GM23338 (cell line): ENCODE data around the gene FAM204A.

Experiments used
- CTCF ChIP-seq, 2 experiments: fragments of 200-600 bp in 1 of 2; sonication (generic) in 1 of 2; conservative IDR thresholded peaks; 2 replicates each; pipeline versions ENCODE4 v1.5.1 to v1.6.1; 2016 to 2017; ENCODE audit warnings: antibody characterized with exemption in 2 of 2, low read depth in 2 of 2, mild to moderate bottlenecking in 2 of 2, moderate library complexity in 1 of 2
- ETS1 ChIP-seq: IDR thresholded peaks from 2 replicates; pipeline ENCODE4 v1.6.1; 2016; ENCODE audit warnings: antibody characterized with exemption
- EZH2 ChIP-seq: fragments of 200-600 bp; sonication (generic); IDR thresholded peaks from one replicate; pipeline ENCODE4 v1.8.0; 2017; ENCODE audit warnings: antibody characterized with exemption, mild to moderate bottlenecking, low read depth; ENCODE audit not compliant: unreplicated experiment
- EZH2phosphoT487 ChIP-seq: fragments of 200-600 bp; sonication (generic); IDR thresholded peaks from one replicate; pipeline ENCODE4 v1.8.1; 2018; ENCODE audit warnings: antibody characterized with exemption; ENCODE audit not compliant: unreplicated experiment
- JUNB ChIP-seq: IDR thresholded peaks from one replicate; pipeline ENCODE4 v1.6.1; 2016; ENCODE audit warnings: antibody characterized with exemption; ENCODE audit not compliant: unreplicated experiment
- NANOG ChIP-seq: IDR thresholded peaks from 2 replicates; pipeline ENCODE4 v1.6.1; 2016; ENCODE audit warnings: antibody characterized with exemption, borderline replicate concordance
- POLR2AphosphoS5 ChIP-seq: IDR thresholded peaks from 2 replicates; pipeline ENCODE4 v1.6.1; 2016; ENCODE audit warnings: antibody characterized with exemption, low read depth
- STAT1 ChIP-seq: IDR thresholded peaks from one replicate; pipeline ENCODE4 v1.6.1; 2016; ENCODE audit warnings: antibody characterized with exemption; ENCODE audit not compliant: unreplicated experiment
- ZNF114 ChIP-seq: fragments of 250-450 bp; sonication (Bioruptor Pico); IDR thresholded peaks from 2 replicates; pipeline ENCODE4 v1.5.0; 2020; ENCODE audit warnings: mild to moderate bottlenecking, moderate library complexity

- no peak; a peak in 1 of 4 replicates for TF ChIP-seq CTCF (conservative IDR thresholded peaks at IDR 0.05; ENCODE audit: low read depth in 2 of 2)
- no peak for TF ChIP-seq EZH2
- no peak for TF ChIP-seq JUNB
- TF ChIP-seq ZNF114: no peak
- TF ChIP-seq ETS1: peak; percentile 72
- TF ChIP-seq NANOG: no peak
- peak; percentile 75 for TF ChIP-seq POLR2AphosphoS5
- no peak for TF ChIP-seq EZH2phosphoT487
- TF ChIP-seq STAT1: no peak
These were observed at the start of gene FAM204A for GRCh38 chr10:118341791-118342637.
